Left lung (tissue), 10 donors: ENCODE data around the gene SPACA7. TPM values are rescaled to one million over a fixed set of nuclear protein-coding genes. Genes with fewer than 3 reads are reported as not detected.

ENCODE experiments used
- ATAC-seq: fragments of 200-7000 bp; cut with Tn5 transposase; one replicate; pipeline ENCODE4 v1.9.1; 2020; ENCODE audit warnings: moderate library complexity
- DNase-seq, 4 donors: peaks; one replicate each; pipeline ENCODE4 v3.0.0-alpha.2; 2013 to 2020
- H3K27ac ChIP-seq, 2 donors: fragments of 200-600 bp; sonication (generic) in 1 of 2; one replicate each; pipeline versions ENCODE4 v1.5.0 to v1.8.0; 2020 to 2021
- H3K27me3 ChIP-seq, 2 donors: fragments of 200-600 bp; sonication (generic) in 1 of 2; one replicate each; pipeline versions ENCODE4 v1.5.0 to v1.8.0; 2020 to 2021
- H3K36me3 ChIP-seq, 2 donors: fragments of 200-600 bp; sonication (generic) in 1 of 2; one replicate each; pipeline versions ENCODE4 v1.5.0 to v1.8.0; 2020 to 2021
- H3K4me1 ChIP-seq, 2 donors: fragments of 200-600 bp; one replicate each; pipeline ENCODE4 v1.8.0; 2021
- H3K4me3 ChIP-seq, 2 donors: fragments of 200-600 bp; sonication (generic) in 1 of 2; one replicate each; pipeline versions ENCODE4 v1.5.0 to v1.8.0; 2020 to 2021; ENCODE audit warnings: mild to moderate bottlenecking in 1 of 2
- H3K9me3 ChIP-seq, 2 donors: fragments of 200-600 bp; sonication (generic) in 1 of 2; one replicate each; pipeline versions ENCODE4 v1.5.0 to v1.8.0; 2020 to 2021
- intact Hi-C, 2 donors: fragments of 100-400 bp; cut with DNase I; formaldehyde crosslinking; loops; one replicate each; pipeline versions ENCODE4 v1.11.2 to v1.14.2; 2022
- polyA plus RNA-seq, 6 donors: library from polyadenylated mRNA; unstranded; fragments of 120-200 nt; gene quantifications; one replicate each; pipeline ENCODE4 v1.2.1, GENCODE V29; 2013; ENCODE audit not compliant: insufficient read length in 6 of 6
- total RNA-seq, 2 donors: library from RNA; stranded (reverse); fragmentation: NEBNext Ultra II Directional; extraction: Animal tissue kit (Norgen Biotek cat#: 25700); gene quantifications; one replicate each; pipeline ENCODE4 v1.2.1, GENCODE V29; 2021
- TF ChIP-seq, protein P1 (sequence below), 2 donors: fragments of 200-600 bp; sonication (generic) in 1 of 2; IDR thresholded peaks; one replicate each; pipeline versions ENCODE4 v1.5.0 to v1.8.0; 2021; ENCODE audit warnings: antibody characterized with exemption in 2 of 2
- donor health status: DM: no; HTN: yes; CAD: no.
- donor health status: DM: no; HTN: no; CAD: no.

Gene SPACA7
- total and polyA plus RNA-seq, 8 donors, result 0.31 TPM; not detected in 7

DNA sequence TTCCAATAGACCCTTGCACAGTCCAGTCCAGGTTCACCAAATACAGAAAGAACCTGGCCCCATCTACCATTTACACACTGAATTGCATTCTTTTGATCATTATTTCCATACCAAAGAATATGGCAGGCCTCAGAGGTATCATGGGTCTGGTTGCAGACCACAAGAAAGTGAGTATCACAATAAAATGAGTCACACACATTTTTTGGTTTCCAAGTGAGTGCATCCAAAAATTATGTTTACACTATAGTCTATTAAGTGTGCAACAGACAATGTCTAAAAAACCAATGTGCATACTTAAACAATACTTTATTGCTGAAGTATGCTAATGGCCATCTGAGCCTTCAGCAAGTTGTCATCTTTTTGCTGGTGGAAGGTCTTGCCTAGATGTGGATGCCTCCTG lies 105.3 kb downstream of the SPACA7 start:
- ATAC-seq, result no peak
- Histone ChIP-seq H3K36me3 (peaks cover 0 to 29% of the 10 kb centered on the region in 2 donors), H3K27ac (no peak overlapping the region), H3K9me3 (peaks cover 0 to 7% of the 10 kb centered on the region in 2 donors), H3K4me1 (no peaks in the 10 kb centered on the region), H3K4me3 (no peak overlapping the region), H3K27me3 (no peaks in the 10 kb centered on the region)
- no peak for DNase-seq
- TF ChIP-seq, protein P1, sequence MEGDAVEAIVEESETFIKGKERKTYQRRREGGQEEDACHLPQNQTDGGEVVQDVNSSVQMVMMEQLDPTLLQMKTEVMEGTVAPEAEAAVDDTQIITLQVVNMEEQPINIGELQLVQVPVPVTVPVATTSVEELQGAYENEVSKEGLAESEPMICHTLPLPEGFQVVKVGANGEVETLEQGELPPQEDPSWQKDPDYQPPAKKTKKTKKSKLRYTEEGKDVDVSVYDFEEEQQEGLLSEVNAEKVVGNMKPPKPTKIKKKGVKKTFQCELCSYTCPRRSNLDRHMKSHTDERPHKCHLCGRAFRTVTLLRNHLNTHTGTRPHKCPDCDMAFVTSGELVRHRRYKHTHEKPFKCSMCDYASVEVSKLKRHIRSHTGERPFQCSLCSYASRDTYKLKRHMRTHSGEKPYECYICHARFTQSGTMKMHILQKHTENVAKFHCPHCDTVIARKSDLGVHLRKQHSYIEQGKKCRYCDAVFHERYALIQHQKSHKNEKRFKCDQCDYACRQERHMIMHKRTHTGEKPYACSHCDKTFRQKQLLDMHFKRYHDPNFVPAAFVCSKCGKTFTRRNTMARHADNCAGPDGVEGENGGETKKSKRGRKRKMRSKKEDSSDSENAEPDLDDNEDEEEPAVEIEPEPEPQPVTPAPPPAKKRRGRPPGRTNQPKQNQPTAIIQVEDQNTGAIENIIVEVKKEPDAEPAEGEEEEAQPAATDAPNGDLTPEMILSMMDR (IDR thresholded peaks at IDR 0.05), result no peak
- intact Hi-C loops, result no loop called here

DNA sequence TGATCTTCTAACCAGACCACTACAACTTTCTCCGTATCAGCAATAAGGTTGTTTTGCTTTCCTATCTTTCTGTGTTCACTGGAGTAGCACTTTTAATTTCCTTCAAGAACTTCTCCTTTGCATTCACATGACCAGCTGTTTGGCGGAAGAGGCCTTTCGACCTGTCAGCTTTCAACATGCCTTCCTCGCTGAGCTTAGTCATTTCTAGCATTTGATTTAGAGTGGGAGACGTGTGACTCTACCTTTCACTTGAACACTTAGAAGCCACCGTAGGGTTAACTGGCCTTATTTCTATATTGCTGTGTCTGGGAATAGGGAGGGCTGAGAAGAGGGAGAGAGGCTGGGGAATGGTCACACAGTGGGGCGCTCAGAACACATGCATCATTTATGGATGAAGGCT lies 107.1 kb downstream of the SPACA7 start:
- TF ChIP-seq, protein P1 (IDR thresholded peaks at IDR 0.05), result no peak
- H3K9me3 ChIP-seq, result peaks cover 0 to 7% of the 10 kb centered on the region in 2 donors

More for the DNA sequence above, 107.1 kb downstream of the SPACA7 start:
- H3K27ac ChIP-seq, result no peak overlapping the region
- H3K27me3 ChIP-seq, result no peaks in the 10 kb centered on the region
- no peak overlapping the region for H3K4me3 ChIP-seq
- peaks cover 0 to 43% of the 10 kb centered on the region in 2 donors for H3K36me3 ChIP-seq
- no peaks in the 10 kb centered on the region for H3K4me1 ChIP-seq
- no peak for ATAC-seq
- DNase-seq, result no peak
- intact Hi-C loops, result no loop called here

Other genes with a start within 250 kb of the SPACA7 start
- 10 to 100 TPM; 29.8 to 42.7 TPM for gene TUBGCP3, start 211.8 kb downstream of the SPACA7 start, total RNA-seq
- 10 to 100 TPM; 26.8 to 34.2 (median 32.7) TPM for gene TUBGCP3, start 211.8 kb downstream of the SPACA7 start, polyA plus RNA-seq